Parathyroid adenoma (tissue), 2 donors: ENCODE measurements around the gene CPE.

Experiments used
- H2AFZ ChIP-seq: fragments of 300-600 bp; sonication (generic); one replicate; pipeline ENCODE4 v1.7.0; 2017; ENCODE audit warnings: antibody characterized with exemption, mild to moderate bottlenecking
- H3K27ac ChIP-seq: fragments of 300-600 bp; sonication (generic); one replicate; pipeline ENCODE4 v1.7.0; 2017
- H3K27me3 ChIP-seq: fragments of 300-600 bp; sonication (generic); one replicate; pipeline ENCODE4 v1.7.0; 2017; ENCODE audit warnings: low read length; ENCODE audit not compliant: control insufficient read depth, insufficient read depth
- H3K36me3 ChIP-seq: fragments of 300-600 bp; sonication (generic); one replicate; pipeline ENCODE4 v1.7.0; 2017; ENCODE audit warnings: low read length; ENCODE audit not compliant: control insufficient read depth, insufficient read depth
- H3K4me1 ChIP-seq: fragments of 300-600 bp; sonication (generic); one replicate; pipeline ENCODE4 v1.7.0; 2017; ENCODE audit warnings: control low read depth
- H3K4me2 ChIP-seq: fragments of 300-600 bp; sonication (generic); one replicate; pipeline ENCODE4 v1.7.0; 2017; ENCODE audit warnings: low read length
- H3K4me3 ChIP-seq: fragments of 300-600 bp; sonication (generic); one replicate; pipeline ENCODE4 v1.7.0; 2017; ENCODE audit warnings: low read depth, low read length
- H3K79me2 ChIP-seq: fragments of 300-600 bp; sonication (generic); one replicate; pipeline ENCODE4 v1.7.0; 2017; ENCODE audit warnings: control low read depth
- H3K9ac ChIP-seq: fragments of 300-600 bp; sonication (generic); one replicate; pipeline ENCODE4 v1.7.0; 2017; ENCODE audit warnings: mild to moderate bottlenecking
- H3K9me3 ChIP-seq: fragments of 300-600 bp; sonication (generic); one replicate; pipeline ENCODE4 v1.7.0; 2017; ENCODE audit warnings: low read length; ENCODE audit not compliant: control insufficient read depth
- CTCF ChIP-seq: fragments of 300-600 bp; sonication (generic); IDR thresholded peaks from one replicate; pipeline ENCODE4 v1.7.0; 2017; ENCODE audit warnings: antibody characterized with exemption, mild to moderate bottlenecking
- donor health status: primary hyperparathyroidism.

CPE gene

GRCh38 chr4:165364452-165365080 lies 14.2 kb upstream of the CPE start:
- no peak overlapping the region for H3K4me3 ChIP-seq
- no peak overlapping the region for H2AFZ ChIP-seq
- H3K36me3 ChIP-seq = no peaks in the 10 kb centered on the region
- H3K4me2 ChIP-seq = no peak overlapping the region
- H3K9ac ChIP-seq = no peak overlapping the region
- no peak overlapping the region for H3K27ac ChIP-seq
- H3K79me2 ChIP-seq = no peaks in the 10 kb centered on the region
- no peaks in the 10 kb centered on the region for H3K9me3 ChIP-seq
- TF ChIP-seq CTCF = no peak
- no peaks in the 10 kb centered on the region for H3K27me3 ChIP-seq
- H3K4me1 ChIP-seq = no peaks in the 10 kb centered on the region

- no peaks in the 10 kb centered on the region for H3K4me1 ChIP-seq
- H3K79me2 ChIP-seq = no peaks in the 10 kb centered on the region
- H2AFZ ChIP-seq = no peak overlapping the region
- H3K36me3 ChIP-seq = no peaks in the 10 kb centered on the region
- H3K9ac ChIP-seq = no peak overlapping the region
- no peaks in the 10 kb centered on the region for H3K9me3 ChIP-seq
- no peaks in the 10 kb centered on the region for H3K27me3 ChIP-seq
- no peak overlapping the region for H3K4me2 ChIP-seq
- no peak for TF ChIP-seq CTCF
- no peak overlapping the region for H3K27ac ChIP-seq
- no peak overlapping the region for H3K4me3 ChIP-seq
Measured at GRCh38 chr4:165367040-165367439, 11.8 kb upstream of the CPE start.

GRCh38 chr4:165368114-165368513 lies 10.7 kb upstream of the CPE start:
- no peak for TF ChIP-seq CTCF
- Histone ChIP-seq H3K9me3 (no peaks in the 10 kb centered on the region), H3K9ac (no peak overlapping the region), H3K4me1 (no peaks in the 10 kb centered on the region), H3K27ac (no peak overlapping the region), H2AFZ (no peak overlapping the region), H3K27me3 (no peaks in the 10 kb centered on the region), H3K79me2 (no peaks in the 10 kb centered on the region), H3K4me3 (no peak overlapping the region), H3K36me3 (no peaks in the 10 kb centered on the region), H3K4me2 (no peak overlapping the region)

- H3K27ac ChIP-seq = no peak overlapping the region
Measured at GRCh38 chr4:165368567-165368966, 10.2 kb upstream of the CPE start.

More at GRCh38 chr4:165368567-165368966, 10.2 kb upstream of the CPE start:
- Histone ChIP-seq H3K9me3 (no peaks in the 10 kb centered on the region), H3K79me2 (no peaks in the 10 kb centered on the region), H3K36me3 (no peaks in the 10 kb centered on the region), H2AFZ (no peak overlapping the region), H3K27me3 (no peaks in the 10 kb centered on the region), H3K4me3 (no peak overlapping the region), H3K4me2 (no peak overlapping the region), H3K9ac (no peak overlapping the region), H3K4me1 (no peaks in the 10 kb centered on the region)
- TF ChIP-seq CTCF = no peak
